HepG2 (cell line): Measurements from ENCODE around the gene SEBOX. TPM values are rescaled to one million over a fixed set of nuclear protein-coding genes. Genes with fewer than 3 reads are reported as not detected.

Source experiments
- IRX3 ChIP-seq: sonication (generic); formaldehyde crosslinking; IDR thresholded peaks from 2 replicates; pipeline ENCODE4 v1.8.1; 2023; ENCODE audit warnings: mild to moderate bottlenecking, low read depth, missing genetic modification reagents, borderline replicate concordance
- MED13 ChIP-seq: sonication (generic); formaldehyde crosslinking; IDR thresholded peaks from 2 replicates; pipeline ENCODE4 v1.5.0; 2020; ENCODE audit warnings: missing genetic modification reagents
- MYC ChIP-seq: sonication (generic); formaldehyde crosslinking; IDR thresholded peaks from 2 replicates; pipeline ENCODE4 v1.9.0; 2021; ENCODE audit warnings: missing genetic modification reagents, borderline replicate concordance
- PHF21A ChIP-seq: sonication (generic); formaldehyde crosslinking; IDR thresholded peaks from 2 replicates; pipeline ENCODE4 v1.5.0; 2020; ENCODE audit warnings: mild to moderate bottlenecking, missing genetic modification reagents
- RBAK ChIP-seq: sonication (generic); formaldehyde crosslinking; IDR thresholded peaks from 2 replicates; pipeline ENCODE4 v1.5.1; 2020; ENCODE audit warnings: mild to moderate bottlenecking, missing genetic modification reagents
- SRSF1 ChIP-seq: fragments of 200-400 bp; formaldehyde crosslinking; optimal IDR thresholded peaks from 2 replicates; pipeline ENCODE3; 2017; ENCODE audit warnings: mild to moderate bottlenecking, low read depth, low read length, moderate library complexity
- ZNF589 ChIP-seq: sonication (generic); formaldehyde crosslinking; conservative IDR thresholded peaks from 2 replicates; pipeline ENCODE4 v1.8.0; 2022; ENCODE audit warnings: mild to moderate bottlenecking, moderate library complexity, missing genetic modification reagents
- ZNF841 ChIP-seq: sonication (generic); formaldehyde crosslinking; IDR thresholded peaks from 2 replicates; pipeline ENCODE4 v1.8.1; 2023; ENCODE audit warnings: missing genetic modification reagents, borderline replicate concordance
- polyA plus RNA-seq, 8 experiments: library from polyadenylated mRNA; depleted of rRNA in 3 of 8; stranded (reverse) in 7 of 8; unstranded in 1 of 8; fragments of >200 nt; fragmentation: Illumina TruSeq in 4 of 8; extraction: Trizol in 4 of 8; gene quantifications; 2 replicates each; pipeline versions ENCODE4 v1.2.1 to v1.2.3, GENCODE V29; 2011 to 2016; ENCODE audit warnings: low read depth in 4 of 8, missing spikeins in 1 of 8, mixed read lengths in 1 of 8; ENCODE audit not compliant: insufficient read depth in 1 of 8
- total RNA-seq, 5 experiments: library from RNA; depleted of rRNA; stranded (reverse); fragments of >200 nt; fragmentation: Illumina TruSeq; extraction: Trizol; gene quantifications; 2 replicates each; pipeline ENCODE4 v1.2.3, GENCODE V29; 2016; ENCODE audit warnings: low read depth in 1 of 5
- TF ChIP-seq, protein P1 (sequence below): sonication (generic); formaldehyde crosslinking; IDR thresholded peaks from 2 replicates; pipeline ENCODE4 v1.4.0; 2020; ENCODE audit warnings: missing genetic modification reagents, low read depth, mild to moderate bottlenecking, borderline replicate concordance
- TF ChIP-seq, protein P2 (sequence below): sonication (generic); formaldehyde crosslinking; IDR thresholded peaks from 2 replicates; pipeline ENCODE4 v1.8.1; 2023; ENCODE audit warnings: mild to moderate bottlenecking, missing genetic modification reagents, borderline replicate concordance
- TF ChIP-seq, protein P3 (sequence below): IDR thresholded peaks from 2 replicates; pipeline ENCODE4 v1.6.1; 2018; ENCODE audit warnings: missing genetic modification reagents
- TF ChIP-seq, protein P4 (sequence below): sonication (generic); formaldehyde crosslinking; IDR thresholded peaks from 2 replicates; pipeline ENCODE4 v1.5.1; 2020; ENCODE audit warnings: mild to moderate bottlenecking, missing genetic modification reagents, borderline replicate concordance
- TF ChIP-seq, protein P5 (sequence below): sonication (generic); formaldehyde crosslinking; IDR thresholded peaks from 2 replicates; pipeline ENCODE4 v1.4.0; 2020; ENCODE audit warnings: mild to moderate bottlenecking, missing genetic modification reagents
- TF ChIP-seq, protein P6 (sequence below): sonication (generic); formaldehyde crosslinking; IDR thresholded peaks from 2 replicates; pipeline ENCODE4 v1.4.0; 2020; ENCODE audit warnings: missing genetic modification reagents, borderline replicate concordance

SEBOX gene
- total and polyA plus RNA-seq, 2 of the 13 experiments (the other 11 are each of a cell fraction or from before 2014, with no cell fraction given), result not detected

DNA sequence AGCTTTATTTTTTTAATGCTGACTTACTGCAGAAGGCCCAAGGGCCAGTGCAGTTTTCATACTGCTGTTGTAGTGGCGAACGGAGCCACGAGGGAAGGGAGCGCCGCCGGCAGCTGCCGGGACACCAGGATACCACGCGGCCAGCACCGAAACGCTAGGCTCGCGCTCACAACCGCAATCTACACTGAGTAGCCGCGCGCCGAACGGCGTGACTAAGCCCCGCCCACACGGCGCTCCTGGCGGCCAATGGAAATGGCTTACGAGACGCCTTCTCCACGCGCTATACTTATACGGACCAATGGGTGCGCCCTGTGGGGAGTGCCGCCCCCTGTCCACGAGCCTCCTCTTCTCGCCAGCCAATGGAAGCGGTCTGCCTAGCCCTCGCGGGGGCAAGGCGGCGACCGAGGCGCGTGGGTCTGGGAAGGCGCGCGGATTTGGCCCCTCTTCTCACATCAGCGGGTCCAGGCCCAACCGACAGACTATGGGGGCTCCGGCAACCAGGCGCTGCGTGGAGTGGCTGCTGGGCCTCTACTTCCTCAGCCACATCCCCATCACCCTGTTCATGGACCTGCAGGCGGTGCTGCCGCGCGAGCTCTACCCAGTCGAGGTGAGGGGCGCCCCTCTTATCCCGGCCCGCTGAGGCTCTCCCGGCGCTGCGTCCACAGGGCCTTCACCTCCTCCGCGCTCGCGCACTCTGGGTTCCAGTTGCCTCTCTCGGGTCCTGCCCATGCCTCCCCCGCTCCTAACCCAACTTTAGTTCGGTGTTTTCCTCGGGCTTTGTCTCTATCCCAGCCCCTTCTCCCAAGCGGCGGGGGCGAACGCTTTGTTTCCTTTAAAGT lies 46.0 kb downstream of the SEBOX start, which contains the start of gene TMEM97 (continued):
- TF ChIP-seq, protein P1, sequence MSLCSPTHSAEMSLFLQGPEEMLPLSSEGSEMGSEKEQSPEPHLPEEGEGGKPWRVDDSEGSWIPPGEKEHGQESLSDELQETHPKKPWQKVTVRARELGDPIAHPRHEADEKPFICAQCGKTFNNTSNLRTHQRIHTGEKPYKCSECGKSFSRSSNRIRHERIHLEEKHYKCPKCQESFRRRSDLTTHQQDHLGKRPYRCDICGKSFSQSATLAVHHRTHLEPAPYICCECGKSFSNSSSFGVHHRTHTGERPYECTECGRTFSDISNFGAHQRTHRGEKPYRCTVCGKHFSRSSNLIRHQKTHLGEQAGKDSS, result peak; percentile 77; the same call in 1 of the 2 replicates
- TF ChIP-seq, protein P2, sequence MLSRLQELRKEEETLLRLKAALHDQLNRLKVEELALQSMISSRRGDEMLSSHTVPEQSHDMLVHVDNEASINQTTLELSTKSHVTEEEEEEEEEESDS (CRISPR knock-in tag), result peak; percentile 36; the same call in 1 of the 2 replicates
- TF ChIP-seq MYC (CRISPR knock-in tag), result peak; percentile 94
- no peak for TF ChIP-seq ZNF841
- TF ChIP-seq, protein P3, sequence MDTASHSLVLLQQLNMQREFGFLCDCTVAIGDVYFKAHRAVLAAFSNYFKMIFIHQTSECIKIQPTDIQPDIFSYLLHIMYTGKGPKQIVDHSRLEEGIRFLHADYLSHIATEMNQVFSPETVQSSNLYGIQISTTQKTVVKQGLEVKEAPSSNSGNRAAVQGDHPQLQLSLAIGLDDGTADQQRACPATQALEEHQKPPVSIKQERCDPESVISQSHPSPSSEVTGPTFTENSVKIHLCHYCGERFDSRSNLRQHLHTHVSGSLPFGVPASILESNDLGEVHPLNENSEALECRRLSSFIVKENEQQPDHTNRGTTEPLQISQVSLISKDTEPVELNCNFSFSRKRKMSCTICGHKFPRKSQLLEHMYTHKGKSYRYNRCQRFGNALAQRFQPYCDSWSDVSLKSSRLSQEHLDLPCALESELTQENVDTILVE (CRISPR knock-in tag), result no peak
- peak; percentile 85 for TF ChIP-seq PHF21A
- no peak for TF ChIP-seq RBAK (CRISPR knock-in tag)
- TF ChIP-seq IRX3 (CRISPR knock-in tag), result peak; percentile 95; the same call in 1 of the 2 replicates
- TF ChIP-seq SRSF1, result peak; percentile 57
- TF ChIP-seq, protein P4, sequence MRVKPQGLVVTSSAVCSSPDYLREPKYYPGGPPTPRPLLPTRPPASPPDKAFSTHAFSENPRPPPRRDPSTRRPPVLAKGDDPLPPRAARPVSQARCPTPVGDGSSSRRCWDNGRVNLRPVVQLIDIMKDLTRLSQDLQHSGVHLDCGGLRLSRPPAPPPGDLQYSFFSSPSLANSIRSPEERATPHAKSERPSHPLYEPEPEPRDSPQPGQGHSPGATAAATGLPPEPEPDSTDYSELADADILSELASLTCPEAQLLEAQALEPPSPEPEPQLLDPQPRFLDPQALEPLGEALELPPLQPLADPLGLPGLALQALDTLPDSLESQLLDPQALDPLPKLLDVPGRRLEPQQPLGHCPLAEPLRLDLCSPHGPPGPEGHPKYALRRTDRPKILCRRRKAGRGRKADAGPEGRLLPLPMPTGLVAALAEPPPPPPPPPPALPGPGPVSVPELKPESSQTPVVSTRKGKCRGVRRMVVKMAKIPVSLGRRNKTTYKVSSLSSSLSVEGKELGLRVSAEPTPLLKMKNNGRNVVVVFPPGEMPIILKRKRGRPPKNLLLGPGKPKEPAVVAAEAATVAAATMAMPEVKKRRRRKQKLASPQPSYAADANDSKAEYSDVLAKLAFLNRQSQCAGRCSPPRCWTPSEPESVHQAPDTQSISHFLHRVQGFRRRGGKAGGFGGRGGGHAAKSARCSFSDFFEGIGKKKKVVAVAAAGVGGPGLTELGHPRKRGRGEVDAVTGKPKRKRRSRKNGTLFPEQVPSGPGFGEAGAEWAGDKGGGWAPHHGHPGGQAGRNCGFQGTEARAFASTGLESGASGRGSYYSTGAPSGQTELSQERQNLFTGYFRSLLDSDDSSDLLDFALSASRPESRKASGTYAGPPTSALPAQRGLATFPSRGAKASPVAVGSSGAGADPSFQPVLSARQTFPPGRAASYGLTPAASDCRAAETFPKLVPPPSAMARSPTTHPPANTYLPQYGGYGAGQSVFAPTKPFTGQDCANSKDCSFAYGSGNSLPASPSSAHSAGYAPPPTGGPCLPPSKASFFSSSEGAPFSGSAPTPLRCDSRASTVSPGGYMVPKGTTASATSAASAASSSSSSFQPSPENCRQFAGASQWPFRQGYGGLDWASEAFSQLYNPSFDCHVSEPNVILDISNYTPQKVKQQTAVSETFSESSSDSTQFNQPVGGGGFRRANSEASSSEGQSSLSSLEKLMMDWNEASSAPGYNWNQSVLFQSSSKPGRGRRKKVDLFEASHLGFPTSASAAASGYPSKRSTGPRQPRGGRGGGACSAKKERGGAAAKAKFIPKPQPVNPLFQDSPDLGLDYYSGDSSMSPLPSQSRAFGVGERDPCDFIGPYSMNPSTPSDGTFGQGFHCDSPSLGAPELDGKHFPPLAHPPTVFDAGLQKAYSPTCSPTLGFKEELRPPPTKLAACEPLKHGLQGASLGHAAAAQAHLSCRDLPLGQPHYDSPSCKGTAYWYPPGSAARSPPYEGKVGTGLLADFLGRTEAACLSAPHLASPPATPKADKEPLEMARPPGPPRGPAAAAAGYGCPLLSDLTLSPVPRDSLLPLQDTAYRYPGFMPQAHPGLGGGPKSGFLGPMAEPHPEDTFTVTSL, result no peak
- TF ChIP-seq, protein P5, sequence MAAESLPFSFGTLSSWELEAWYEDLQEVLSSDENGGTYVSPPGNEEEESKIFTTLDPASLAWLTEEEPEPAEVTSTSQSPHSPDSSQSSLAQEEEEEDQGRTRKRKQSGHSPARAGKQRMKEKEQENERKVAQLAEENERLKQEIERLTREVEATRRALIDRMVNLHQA (CRISPR knock-in tag), result no peak
- TF ChIP-seq ZNF589 (CRISPR knock-in tag), result no peak
- TF ChIP-seq MED13 (CRISPR knock-in tag), result peak; percentile 85
- TF ChIP-seq, protein P6, sequence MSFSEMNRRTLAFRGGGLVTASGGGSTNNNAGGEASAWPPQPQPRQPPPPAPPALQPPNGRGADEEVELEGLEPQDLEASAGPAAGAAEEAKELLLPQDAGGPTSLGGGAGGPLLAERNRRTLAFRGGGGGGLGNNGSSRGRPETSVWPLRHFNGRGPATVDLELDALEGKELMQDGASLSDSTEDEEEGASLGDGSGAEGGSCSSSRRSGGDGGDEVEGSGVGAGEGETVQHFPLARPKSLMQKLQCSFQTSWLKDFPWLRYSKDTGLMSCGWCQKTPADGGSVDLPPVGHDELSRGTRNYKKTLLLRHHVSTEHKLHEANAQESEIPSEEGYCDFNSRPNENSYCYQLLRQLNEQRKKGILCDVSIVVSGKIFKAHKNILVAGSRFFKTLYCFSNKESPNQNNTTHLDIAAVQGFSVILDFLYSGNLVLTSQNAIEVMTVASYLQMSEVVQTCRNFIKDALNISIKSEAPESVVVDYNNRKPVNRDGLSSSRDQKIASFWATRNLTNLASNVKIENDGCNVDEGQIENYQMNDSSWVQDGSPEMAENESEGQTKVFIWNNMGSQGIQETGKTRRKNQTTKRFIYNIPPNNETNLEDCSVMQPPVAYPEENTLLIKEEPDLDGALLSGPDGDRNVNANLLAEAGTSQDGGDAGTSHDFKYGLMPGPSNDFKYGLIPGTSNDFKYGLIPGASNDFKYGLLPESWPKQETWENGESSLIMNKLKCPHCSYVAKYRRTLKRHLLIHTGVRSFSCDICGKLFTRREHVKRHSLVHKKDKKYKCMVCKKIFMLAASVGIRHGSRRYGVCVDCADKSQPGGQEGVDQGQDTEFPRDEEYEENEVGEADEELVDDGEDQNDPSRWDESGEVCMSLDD, result peak; percentile 83
